Measurements from ENCODE around the gene SMDT1.
"Not testable (repeated sequence)": the region's sequence is repeated elsewhere in the genome, so short reads cannot be mapped to it uniquely, and the experiment has no call there.

Gene SMDT1

GRCh38 chr22:42071508-42071907 is 8.0 kb upstream of the SMDT1 start:
- DNase-seq: not testable (repeated sequence)

- no peak for DNase-seq
Measured at GRCh38 chr22:42072606-42073330, 6.7 kb upstream of the SMDT1 start.

GRCh38 chr22:42073621-42074041 is 5.9 kb upstream of the SMDT1 start:
- no peak for DNase-seq

DNA sequence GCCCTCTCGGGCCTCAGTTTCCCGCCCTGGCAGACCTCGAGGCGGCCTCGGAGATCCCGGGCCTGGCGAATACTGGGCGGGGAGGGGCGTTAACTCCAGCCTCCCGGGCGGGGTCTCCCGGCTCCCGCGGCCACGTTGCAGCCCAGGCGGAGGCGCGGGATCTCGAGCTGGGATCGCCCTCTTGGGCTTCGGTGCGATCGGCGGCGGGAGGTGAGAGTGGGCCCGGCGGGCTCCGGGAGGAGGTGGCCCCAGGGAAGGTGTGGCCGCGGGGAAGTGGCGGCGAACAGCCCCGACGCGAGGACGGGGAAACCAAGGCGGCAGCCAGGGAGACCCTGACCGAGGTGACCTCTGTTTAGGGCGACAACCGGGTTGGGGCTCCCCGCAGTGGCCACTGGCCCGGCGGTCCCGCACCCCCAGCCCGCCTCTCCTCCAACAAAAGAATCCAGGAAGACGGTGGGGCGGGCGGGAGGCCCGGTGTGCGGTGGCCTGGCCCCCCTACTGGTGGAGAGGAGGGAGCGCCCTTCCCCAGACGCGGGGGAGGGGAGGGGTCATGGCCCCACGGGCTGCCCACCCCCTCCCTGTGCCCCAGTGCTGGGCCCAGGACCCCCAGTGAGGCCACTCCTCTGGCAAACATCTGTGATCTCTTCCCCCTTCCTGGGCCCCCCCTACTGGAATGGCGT is 5.2 kb upstream of the SMDT1 start, which contains the start of gene PHETA2:
Gene PHETA2, plus strand, starts transcription at position 117 of the 680 bp plus-strand sequence. CDS start 3,046 bp downstream, outside the sequence.
- DNase-seq: no peak

DNA sequence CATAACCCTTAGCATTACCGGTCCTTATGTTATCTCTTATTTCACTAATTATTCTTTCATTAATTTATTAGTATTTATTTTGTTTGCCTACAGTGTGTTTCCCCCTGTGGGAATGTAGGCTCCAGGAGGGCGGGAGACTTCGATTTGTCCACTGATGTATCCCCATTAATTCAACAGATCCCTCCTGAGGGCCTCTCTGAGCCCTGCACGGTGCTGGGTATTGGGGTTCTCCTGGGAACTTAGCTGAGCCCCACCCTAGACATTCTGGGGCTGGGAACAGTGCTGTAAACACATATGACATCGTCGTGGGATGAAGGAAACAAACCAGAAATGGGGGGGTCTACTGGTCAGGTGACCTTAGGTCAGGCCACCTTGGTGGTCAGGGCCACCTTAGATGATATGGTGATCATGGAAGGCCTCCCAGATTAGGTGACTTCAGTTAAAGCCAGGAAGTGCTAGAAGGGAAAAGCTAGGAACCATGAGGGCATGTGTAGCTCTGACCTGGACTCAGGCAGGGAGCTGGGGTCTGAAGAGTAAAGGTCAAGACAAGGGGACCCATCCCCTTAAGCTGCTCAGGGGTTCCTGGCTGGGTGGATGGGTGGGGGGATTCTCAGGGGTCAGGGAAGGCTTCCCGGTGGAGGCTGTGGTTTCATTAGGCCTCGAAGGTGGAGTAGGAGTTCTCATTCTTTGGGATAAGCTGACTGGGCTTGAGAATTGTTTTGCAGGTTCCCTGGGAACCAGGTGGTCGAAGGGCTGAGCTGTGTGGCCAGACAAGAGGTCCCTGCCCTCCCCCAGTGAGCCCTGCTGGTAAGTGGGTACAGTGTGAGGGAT is 4.4 kb upstream of the SMDT1 start:
- DNase-seq: no peak

DNA sequence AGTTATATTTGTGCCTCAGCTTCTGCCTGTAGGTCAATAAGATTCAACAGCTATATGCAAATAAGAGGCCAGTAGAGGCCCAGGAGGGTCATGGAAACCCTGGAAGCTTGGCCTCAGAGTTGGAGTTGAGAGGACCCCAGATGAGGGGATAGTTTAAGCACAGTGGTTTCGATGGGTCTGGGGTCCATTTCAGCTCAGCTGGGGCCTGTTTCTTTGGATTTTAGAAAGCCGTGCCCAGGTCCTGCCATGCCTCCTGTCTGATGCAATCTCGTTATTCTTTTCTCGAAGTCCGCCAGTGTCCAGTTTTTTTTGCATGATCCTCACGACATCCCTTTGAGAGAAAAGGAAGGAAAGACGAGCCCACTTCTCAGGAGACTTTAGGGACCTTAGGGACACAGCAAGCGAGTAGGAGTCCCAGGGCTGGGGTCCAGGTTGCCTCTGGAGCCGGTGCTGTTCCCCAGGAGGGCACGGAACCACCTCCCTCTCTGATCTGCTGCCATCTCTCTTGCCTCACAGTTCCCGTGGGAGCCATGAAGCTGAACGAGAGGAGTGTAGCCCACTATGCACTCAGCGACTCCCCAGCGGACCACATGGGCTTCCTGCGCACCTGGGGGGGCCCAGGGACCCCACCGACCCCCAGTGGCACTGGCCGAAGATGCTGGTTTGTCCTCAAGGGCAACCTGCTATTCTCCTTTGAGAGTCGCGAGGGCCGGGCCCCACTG is 2.6 kb upstream of the SMDT1 start:
- no peak for DNase-seq

DNA sequence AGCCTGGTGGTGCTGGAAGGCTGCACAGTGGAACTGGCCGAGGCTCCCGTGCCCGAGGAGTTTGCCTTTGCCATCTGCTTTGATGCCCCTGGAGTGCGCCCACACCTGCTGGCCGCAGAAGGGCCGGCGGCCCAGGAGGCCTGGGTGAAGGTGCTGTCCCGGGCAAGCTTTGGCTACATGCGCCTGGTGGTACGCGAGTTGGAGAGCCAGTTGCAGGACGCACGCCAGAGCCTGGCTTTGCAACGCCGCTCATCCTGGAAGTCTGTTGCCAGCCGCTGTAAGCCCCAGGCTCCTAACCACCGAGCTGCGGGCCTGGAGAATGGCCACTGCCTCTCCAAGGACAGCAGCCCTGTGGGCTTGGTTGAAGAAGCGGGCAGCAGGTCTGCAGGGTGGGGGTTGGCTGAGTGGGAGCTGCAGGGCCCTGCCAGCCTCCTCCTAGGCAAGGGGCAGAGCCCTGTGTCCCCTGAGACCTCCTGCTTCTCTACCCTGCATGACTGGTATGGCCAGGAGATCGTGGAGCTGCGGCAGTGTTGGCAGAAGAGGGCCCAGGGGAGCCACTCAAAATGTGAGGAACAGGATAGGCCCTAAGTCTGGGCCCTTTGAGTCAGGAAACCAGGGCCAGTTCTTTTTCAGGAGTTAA is 1.9 kb upstream of the SMDT1 start:
- DNase-seq: peak; percentile 14

DNA sequence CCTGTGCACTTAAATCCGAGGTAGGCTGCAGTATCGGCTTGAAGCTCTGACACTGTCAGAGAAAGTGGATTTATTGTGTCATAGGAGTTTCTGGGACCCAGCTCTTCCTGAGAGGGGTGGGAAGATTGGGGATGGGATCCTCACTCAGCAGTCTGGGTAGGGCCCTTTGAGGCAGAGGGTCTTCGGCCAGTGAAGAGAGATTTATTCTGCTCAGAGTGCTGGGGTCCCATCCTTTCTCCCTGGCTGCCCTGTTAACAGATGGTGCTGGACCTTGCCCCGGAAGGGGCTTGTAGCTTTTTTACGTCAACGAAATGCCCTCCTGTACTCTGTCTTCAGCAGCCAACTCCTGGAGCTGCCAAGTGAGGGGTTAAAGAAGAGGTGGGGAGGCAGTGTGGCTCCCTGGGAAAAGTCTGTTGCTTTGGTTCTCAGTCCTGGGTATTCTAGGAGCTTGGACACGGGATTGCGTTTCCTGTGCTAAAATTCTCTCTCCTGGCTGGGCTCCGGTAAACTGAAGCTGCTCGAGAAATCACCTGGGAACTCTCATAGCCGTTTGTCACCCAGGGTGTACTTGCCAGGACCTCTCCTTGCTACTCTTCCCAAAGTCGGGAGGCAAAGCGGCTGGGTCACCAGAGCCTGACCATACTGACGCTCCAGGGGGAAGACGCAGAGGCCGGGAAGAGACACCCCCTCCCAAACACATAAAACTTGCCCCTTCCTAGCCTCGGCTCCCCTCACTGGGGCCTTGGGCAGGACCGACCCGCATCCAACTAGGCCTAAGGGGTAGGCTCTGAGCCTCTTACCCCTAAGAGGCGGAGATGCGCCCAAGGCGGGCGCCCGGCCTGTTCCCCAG is 806 bp upstream of the SMDT1 start:
- DNase-seq: no peak

DNA sequence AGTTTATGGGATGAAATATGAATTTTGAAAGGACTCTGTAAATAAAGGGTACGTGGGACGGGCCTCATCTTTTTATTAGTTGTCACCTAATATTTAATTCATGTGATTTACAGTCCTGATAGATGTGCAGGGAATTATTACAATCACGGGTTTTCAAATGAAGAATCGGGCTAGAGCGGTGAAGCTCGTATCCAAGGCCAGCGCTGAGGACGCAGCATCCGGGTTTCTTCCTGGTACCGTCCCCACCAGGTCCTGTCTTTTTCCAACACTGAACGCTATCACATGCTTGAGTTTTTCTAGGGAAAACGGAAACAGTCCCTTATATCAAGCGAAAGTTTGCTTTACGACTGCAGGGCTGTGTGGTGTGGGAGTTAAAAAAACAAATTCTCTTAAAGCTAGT is 787 bp downstream of the SMDT1 start:
- no peak for DNase-seq

DNA sequence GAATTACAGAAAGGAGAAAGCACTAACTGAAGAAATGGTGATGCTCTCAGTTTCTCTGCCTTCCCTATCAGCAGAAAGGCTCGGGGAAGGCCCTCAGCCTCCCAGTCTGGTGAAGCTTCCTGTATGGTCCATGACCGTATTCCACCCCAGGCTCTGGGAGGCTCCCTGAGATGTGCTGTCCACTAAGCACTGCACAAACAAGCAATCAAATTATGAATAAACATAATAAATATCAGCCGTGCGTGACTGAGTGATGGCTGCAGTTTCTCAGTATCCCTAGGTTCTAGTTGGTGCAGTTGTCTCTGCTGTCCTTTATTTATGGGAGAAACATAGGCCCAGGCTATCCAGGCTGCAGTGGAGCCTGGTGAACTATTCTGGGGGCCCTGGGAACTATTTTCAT is 3.6 kb downstream of the SMDT1 start:
- DNase-seq: no peak

DNA sequence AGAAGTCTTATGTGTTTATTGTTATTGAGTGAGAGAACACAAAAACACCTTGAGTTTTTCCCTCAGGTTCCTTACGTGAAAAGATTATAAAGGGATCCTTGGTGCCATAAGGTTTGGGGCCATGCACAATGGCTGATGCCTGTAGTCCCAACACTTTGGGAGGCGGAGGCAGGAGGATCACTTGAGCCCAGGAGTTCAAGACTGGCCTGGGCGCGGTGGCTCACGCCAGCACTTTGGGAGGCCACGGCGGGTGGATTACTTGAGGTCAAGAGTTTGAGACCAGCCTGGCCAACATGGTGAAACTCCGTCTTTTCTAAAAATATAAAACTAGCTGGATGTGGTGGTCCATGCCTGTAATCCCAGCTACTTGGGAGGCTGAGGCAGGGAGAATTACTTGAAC is 5.4 kb downstream of the SMDT1 start:
- no peak for DNase-seq

DNA sequence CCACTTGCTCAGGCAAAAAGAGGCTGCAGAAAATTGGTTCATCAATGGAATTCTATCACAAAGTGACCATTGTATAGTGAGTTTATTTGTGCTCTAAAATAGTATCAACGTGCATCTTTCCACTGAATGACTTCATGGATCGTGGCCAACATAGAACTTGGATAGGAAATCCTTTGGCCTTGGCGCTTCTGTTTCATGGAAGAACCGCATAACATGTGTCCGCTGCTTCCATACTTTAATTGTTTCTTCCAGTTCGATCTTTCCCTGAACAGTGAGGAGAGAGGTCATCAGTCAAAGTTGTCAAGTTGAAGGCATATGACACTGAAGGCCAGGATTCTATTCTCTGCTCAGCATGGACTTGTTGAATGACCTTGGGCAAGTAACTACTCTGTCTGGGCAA is 6.6 kb downstream of the SMDT1 start:
- DNase-seq: no peak

GRCh38 chr22:42090596-42091454 is 11.3 kb downstream of the SMDT1 start, which contains the start of gene NDUFA6:
NDUFA6 (minus strand) TSS chr22:42090772; CDS start chr22:42090744, 28 bp downstream.
- peak; percentile 98 for DNase-seq

DNA sequence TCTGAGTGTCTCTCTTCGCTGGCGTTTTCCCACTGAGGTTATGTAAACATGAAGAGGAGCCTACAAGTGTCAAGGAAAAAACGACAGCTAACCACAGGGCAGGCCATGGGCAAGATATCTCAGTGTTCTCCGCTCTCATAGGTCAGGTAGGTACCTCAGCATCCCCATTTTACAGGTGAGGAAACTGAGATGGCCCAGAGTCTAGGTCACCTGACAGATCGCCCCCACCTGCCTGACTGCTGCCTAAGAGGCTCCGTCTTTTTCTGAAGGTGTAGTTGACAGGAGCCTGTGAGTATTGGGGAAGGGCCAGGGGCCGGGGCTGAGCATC is 11.9 kb downstream of the SMDT1 start:
- DNase-seq: no peak

DNA sequence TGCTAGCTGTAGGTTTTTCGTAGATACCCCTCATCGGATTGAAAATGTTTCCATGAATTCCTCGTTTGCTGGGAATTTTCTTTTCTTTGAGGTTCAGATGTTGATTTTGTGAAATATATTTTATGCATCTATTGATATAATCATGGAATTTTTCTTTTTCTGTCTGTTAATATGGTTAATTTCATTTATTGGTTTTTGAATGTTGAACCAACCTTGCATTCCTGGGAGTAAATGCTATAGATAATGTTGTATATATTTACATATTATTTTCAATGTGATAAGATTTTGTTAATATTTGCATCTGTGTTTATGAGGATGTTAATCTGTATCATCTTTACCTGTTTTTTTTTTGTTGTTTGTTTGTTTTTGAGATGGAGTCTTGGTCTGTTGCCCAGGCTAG is 21.7 kb downstream of the SMDT1 start:
- no peak for DNase-seq

DNA sequence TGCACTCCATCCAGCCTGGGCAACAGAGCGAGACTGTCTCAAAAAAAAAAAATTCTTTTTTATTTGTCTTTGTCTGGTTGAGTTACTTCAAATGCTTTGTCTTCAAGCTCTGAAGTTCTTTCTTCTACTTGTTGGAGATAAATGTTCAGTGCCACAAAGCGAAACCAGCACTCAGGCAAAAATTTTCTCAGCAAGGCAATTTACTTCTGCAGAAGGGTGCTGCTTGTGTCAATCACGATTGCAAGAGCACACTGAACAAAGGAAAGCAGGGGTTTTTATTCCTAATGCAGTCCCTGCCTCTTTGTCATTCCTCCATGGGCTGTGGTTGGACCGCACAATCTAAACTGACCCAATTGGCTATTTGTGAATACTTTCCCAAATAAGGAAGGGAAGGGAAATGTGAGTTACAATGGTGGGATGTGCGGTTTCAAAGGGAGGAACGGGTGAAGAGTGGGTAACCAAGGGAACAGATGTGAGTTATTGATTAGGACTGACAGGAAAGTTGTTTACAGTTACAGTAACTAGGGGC is 24.9 kb downstream of the SMDT1 start:
- not testable (repeated sequence) for DNase-seq

DNA sequence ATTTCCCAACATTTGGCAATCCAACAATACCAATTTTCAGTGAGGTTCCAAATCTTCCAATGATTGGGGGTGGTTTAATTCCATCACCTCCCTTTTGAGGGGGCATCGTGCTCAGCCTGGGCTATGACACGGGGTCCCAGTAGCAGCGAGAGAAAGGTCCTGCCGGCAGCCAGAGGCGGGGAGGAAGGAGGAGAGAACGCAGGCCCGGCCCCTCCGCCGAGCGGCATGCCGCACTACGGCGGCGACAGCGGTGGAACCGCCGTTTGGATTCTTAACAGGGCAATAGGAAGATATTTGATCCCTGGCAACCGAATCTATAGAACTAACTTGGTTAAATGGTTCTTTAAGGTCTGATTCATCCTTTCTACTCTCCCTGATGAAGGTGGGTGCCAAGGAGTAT is 29.3 kb downstream of the SMDT1 start:
- no peak for DNase-seq

DNA sequence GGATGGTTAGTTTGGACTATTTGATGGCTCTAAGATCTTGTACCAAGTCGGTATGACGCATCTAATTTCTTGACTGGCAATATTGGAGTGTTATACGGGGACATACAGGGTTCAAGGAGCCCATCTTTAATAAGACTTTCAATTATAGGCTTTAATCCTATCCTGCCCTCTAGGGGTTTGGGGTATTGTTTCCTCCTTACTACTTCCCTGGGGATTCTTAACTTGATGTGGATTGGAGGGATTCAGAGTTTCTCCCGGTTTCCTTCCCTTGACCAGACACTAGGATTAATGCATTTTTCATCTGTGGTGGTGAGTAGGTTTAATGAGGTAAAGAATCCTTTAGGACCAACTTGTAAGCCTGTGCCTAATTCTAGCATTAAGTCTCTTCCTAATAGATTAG is 32.3 kb downstream of the SMDT1 start:
- no peak for DNase-seq

GRCh38 chr22:42112793-42113192 is 33.3 kb downstream of the SMDT1 start:
- DNase-seq: not testable (repeated sequence)

- DNase-seq: no peak
Measured at GRCh38 chr22:42114721-42115120, 35.2 kb downstream of the SMDT1 start.
